WERI-Rb-1 (cell line): Measurements from ENCODE around the gene SGTB.

Experiments
- DNase-seq: peaks from one replicate; pipeline ENCODE4 v3.0.0-alpha.2; 2020
- H3K27ac ChIP-seq: fragments of 250-450 bp; sonication (Bioruptor Pico); 2 replicates; pipeline ENCODE4 v1.5.1; 2020; ENCODE audit warnings: mild to moderate bottlenecking, moderate library complexity
- H3K27me3 ChIP-seq: fragments of 250-450 bp; sonication (Bioruptor Pico); 2 replicates; pipeline ENCODE4 v1.5.1; 2021; ENCODE audit warnings: mild to moderate bottlenecking, low read depth, moderate library complexity; ENCODE audit not compliant: insufficient read depth, severe bottlenecking
- H3K36me3 ChIP-seq: fragments of 250-450 bp; sonication (Bioruptor Pico); 2 replicates; pipeline ENCODE4 v1.5.1; 2020; ENCODE audit warnings: mild to moderate bottlenecking, moderate library complexity
- H3K4me3 ChIP-seq: 2 replicates; pipeline ENCODE4 v1.5.1; 2011; ENCODE audit warnings: low read depth, mild to moderate bottlenecking, control low read depth, low read length
- H3K9me3 ChIP-seq: fragments of 250-450 bp; sonication (Bioruptor Pico); 2 replicates; pipeline ENCODE4 v1.5.1; 2021; ENCODE audit warnings: mild to moderate bottlenecking, moderate library complexity; ENCODE audit not compliant: severe bottlenecking
- TF ChIP-seq, protein P1 (sequence below): IDR thresholded peaks from 2 replicates; pipeline ENCODE4 v1.5.1; 2011; ENCODE audit warnings: low read depth, mild to moderate bottlenecking, control low read depth, inconsistent platforms, low read length

The SGTB gene

DNA sequence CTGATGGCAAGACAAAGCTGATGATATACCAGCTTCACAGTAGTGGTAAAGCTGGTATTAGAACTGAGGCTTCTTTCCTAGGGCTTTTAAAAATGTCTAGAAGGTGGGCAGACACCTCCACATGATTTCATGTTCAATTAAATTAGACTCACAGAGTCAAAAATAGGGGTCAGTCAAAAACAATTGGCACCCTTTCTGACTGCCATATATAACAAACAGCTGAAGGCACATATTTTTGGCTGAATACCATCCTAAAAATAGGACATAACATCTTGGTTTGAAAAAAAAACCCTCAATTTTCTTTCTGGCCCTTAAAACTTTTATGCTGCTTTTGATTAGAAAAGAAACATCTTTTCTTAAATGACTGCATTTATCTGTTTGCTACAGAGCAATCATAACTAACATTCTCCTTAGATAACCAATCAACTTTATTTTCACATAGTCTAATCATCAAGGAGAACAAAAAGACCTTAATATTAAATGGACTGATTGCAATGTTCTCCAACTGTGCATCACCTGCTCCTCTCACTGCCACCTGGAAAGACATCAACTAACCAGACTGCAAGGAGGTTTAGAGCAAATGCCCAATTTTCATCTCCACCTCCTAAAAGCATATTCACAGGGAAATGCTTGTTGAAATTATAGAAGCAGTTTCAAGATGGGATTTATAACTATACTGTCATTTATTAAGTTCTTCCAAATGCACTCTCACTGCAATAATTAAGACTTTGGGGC, 3.2 kb downstream of the SGTB start:
- TF ChIP-seq, protein P1, sequence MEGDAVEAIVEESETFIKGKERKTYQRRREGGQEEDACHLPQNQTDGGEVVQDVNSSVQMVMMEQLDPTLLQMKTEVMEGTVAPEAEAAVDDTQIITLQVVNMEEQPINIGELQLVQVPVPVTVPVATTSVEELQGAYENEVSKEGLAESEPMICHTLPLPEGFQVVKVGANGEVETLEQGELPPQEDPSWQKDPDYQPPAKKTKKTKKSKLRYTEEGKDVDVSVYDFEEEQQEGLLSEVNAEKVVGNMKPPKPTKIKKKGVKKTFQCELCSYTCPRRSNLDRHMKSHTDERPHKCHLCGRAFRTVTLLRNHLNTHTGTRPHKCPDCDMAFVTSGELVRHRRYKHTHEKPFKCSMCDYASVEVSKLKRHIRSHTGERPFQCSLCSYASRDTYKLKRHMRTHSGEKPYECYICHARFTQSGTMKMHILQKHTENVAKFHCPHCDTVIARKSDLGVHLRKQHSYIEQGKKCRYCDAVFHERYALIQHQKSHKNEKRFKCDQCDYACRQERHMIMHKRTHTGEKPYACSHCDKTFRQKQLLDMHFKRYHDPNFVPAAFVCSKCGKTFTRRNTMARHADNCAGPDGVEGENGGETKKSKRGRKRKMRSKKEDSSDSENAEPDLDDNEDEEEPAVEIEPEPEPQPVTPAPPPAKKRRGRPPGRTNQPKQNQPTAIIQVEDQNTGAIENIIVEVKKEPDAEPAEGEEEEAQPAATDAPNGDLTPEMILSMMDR = no peak
- DNase-seq = no peak
- Histone ChIP-seq H3K36me3 (peaks cover 24% of the 10 kb centered on the region), H3K4me3 (no peak overlapping the region), H3K27ac (no peak overlapping the region), H3K27me3 (no peaks in the 10 kb centered on the region), H3K9me3 (no peaks in the 10 kb centered on the region)

DNA sequence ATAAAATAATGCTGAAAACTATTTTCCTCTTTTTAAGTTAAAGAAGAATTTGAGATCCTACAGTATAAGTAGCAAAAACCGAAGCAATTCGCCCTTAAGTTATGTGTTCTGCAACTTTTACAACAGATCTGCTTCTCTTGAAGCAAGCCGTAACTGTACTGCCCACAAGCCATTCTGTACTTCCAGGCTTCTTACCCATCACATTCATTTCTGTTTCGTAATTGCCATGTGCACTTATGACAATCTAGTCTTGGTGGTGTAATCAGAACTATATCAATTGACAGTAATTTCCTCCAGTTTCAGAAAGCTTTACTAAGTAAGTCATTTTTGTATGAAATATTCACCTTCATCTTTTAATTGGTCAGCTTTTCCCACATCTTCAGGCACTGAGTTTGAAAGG, 13.8 kb downstream of the SGTB start:
- TF ChIP-seq, protein P1 = no peak
- H3K36me3 ChIP-seq = peaks cover 24% of the 10 kb centered on the region
- no peak overlapping the region for H3K4me3 ChIP-seq
- H3K27me3 ChIP-seq = no peaks in the 10 kb centered on the region
- H3K9me3 ChIP-seq = no peaks in the 10 kb centered on the region
- no peak overlapping the region for H3K27ac ChIP-seq
- DNase-seq = no peak

DNA sequence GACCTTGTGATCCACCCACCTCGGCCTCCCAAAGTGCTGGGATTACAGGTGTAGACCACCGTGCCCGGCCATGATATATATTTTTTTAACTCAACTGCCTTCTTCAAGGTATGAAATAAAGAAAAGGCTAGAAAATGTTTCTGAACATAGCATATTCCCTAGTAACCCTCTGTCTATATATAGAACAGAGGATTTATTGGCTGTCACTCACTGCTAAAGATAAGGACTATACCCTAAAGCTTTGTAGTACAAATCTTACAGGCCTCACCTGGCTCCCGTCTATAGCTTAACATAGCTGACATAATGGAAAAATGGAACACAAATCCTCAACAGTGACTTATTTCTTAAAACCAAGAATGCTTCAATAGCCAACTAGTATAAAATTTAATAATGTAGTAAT, 14.2 kb downstream of the SGTB start:
- Histone ChIP-seq H3K36me3 (peaks cover 24% of the 10 kb centered on the region), H3K9me3 (no peaks in the 10 kb centered on the region), H3K27me3 (no peaks in the 10 kb centered on the region), H3K27ac (no peak overlapping the region), H3K4me3 (no peak overlapping the region)
- DNase-seq = no peak
- TF ChIP-seq, protein P1 = no peak

DNA sequence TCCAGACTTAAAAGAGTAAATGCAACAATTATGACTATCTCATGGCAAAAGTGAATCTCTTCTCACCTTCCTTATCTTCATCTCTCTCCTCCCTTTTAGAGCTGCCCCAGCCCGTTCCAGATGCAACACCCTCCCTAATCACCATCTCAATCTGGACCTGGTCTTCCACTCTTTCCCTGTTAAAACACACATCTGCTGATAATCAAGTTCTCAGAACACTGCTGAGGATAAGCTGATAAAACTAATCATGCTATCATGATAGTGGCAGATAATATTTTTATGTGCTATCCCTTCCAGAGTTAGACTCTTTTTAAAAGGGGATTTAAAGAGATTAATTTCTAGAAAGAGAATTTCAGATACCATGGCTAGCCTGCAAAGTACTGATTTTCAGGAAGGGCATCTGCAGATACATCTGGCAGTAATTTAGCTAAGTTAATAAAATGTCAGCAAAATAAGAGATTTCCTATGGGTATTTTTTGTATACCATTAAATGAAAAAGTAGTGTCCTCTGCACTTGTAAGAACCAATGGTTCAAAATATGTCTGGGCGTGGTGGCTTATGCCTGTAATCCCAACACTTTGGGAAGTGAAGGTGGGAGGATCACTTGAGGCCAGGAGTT, 17.2 kb downstream of the SGTB start:
- Histone ChIP-seq H3K4me3 (no peak overlapping the region), H3K27me3 (no peaks in the 10 kb centered on the region), H3K9me3 (no peaks in the 10 kb centered on the region), H3K27ac (no peak overlapping the region), H3K36me3 (peaks cover 16% of the 10 kb centered on the region)
- TF ChIP-seq, protein P1 = no peak
- no peak for DNase-seq

DNA sequence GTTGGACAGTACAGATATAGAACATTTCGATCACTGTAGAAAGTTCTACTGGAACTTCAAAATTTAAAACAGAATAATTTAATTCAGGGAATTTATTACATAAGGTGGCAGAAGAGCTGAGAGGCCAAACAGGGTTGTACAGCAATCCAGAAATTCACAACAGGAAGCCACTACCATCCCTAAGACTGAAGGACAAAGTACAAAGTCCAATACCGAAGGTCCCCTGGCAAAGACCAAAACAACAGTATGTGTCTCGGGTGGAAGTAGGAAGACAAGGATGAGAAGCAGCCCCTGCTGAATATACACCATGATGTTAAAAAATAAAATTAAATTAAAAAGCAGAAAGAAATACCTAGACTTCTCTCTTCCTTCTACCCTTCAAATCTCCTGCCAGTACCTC, 19.9 kb downstream of the SGTB start:
- Histone ChIP-seq H3K4me3 (no peak overlapping the region), H3K9me3 (no peaks in the 10 kb centered on the region), H3K27ac (no peak overlapping the region), H3K27me3 (no peaks in the 10 kb centered on the region), H3K36me3 (peaks cover 8% of the 10 kb centered on the region)
- TF ChIP-seq, protein P1 = no peak
- DNase-seq = no peak

DNA sequence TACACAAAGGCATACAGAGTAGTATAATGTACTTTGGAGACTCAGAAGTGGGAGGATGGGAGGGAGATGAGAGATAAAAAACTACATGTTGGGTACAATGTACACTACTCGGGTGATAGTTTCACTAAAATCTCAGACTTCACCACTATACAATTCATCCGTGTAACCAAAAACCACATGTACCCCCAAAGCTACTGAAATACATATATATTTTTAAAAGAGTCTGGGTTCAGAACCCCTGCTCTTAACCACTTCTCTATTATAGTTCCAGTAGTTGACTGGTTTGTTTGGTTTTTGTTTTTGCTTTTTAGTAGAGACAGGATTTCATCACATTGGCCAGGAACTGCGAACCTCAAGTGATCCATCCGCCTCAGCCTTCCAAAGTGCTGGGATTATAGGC, 22.6 kb downstream of the SGTB start:
- Histone ChIP-seq H3K36me3 (peaks cover 8% of the 10 kb centered on the region), H3K27me3 (no peaks in the 10 kb centered on the region), H3K4me3 (no peak overlapping the region), H3K9me3 (no peaks in the 10 kb centered on the region), H3K27ac (no peak overlapping the region)
- TF ChIP-seq, protein P1 = no peak
- DNase-seq = no peak
